Stimulated activated naive CD8-positive, alpha-beta T cell treated with anti-CD3 and anti-CD28 coated beads, Interleukin-15, Interleukin-2, amounts not matched to agents 100 ng/mL and 50 ng/mL, for 24 hours (primary cell): ENCODE results near the gene BIRC5.
"Not testable (repeated sequence)": the region's sequence is repeated elsewhere in the genome, so short reads cannot be mapped to it uniquely, and the experiment has no call there.

Experiments used
- H3K27ac Mint-ChIP-seq: one replicate; pipeline ENCODE4 v1.8.0; 2021; ENCODE audit warnings: mild to moderate bottlenecking, mixed read lengths
- H3K27me3 Mint-ChIP-seq: one replicate; pipeline ENCODE4 v1.8.0; 2021; ENCODE audit warnings: mixed read lengths
- H3K36me3 Mint-ChIP-seq: one replicate; pipeline ENCODE4 v1.8.0; 2021; ENCODE audit warnings: low read depth, mixed read lengths
- H3K4me1 Mint-ChIP-seq: one replicate; pipeline ENCODE4 v1.8.0; 2021; ENCODE audit warnings: low read depth, mixed read lengths
- H3K4me3 Mint-ChIP-seq: one replicate; pipeline ENCODE4 v1.8.0; 2021; ENCODE audit warnings: mild to moderate bottlenecking, mixed read lengths
- H3K9me3 Mint-ChIP-seq: one replicate; pipeline ENCODE4 v1.8.0; 2021; ENCODE audit warnings: mixed read lengths

The BIRC5 gene

DNA sequence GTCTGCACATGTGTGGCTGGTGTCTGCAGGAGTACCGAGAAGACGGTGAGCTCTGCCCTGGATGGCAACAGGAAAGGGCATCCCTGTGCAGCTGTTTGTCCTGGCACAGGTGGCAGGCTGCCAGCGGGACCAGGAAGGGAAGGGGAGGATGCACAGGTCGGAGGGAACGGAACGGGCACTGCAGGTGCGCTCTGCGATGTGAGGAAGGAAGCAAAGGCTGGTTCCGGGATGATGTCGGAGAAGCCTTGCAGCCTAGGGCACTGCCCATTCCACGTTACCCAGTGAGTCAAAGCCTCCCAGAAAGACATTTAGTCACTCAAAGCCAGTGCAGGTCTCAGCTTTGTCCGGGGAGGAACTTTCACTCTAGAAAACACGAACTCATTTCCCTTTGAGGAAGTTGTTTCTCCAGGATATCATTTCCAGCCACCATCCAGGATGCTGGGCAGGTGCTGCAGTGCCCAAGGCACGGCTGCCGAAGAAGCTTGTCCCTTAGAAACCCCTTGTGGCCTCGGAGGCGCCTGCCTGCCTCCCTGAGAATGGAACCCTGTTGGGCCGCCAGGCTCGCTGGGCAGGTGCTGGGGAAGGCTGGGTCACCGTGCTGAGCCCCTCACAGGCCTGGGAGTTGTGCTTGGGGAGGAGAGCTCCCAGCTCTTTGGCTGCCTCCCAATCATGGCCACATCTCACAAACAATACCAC lies 12.9 kb downstream of the BIRC5 start:
- peaks cover 18% of the 10 kb centered on the region for H3K27me3 Mint-ChIP-seq
- H3K4me1 Mint-ChIP-seq: peaks cover 4% of the 10 kb centered on the region
- H3K27ac Mint-ChIP-seq: no peak overlapping the region
- H3K9me3 Mint-ChIP-seq: no peaks in the 10 kb centered on the region
- H3K4me3 Mint-ChIP-seq: no peak overlapping the region
- H3K36me3 Mint-ChIP-seq: peaks cover 28% of the 10 kb centered on the region

DNA sequence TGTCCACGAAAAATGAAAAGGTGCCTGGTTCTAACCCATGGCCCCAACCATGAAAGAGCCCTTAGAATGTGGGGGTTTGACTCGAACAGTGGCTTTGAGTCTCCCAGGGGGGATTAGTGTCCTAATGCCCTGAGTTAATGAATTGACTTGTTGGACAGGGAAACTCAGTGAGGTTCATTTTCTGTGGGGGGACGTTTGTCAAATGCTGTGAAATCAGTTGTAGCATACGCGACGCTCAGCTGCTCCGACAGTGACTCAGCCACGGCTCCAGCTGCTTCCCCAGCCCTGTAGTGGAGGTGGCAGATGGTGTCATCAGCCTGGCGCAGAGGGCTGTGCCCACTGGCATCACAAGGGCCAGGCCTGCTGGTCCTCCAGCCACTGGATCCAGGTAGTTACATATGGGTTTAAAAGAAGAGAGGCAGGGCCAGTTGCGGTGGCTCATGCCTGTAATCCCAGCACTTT lies 13.4 kb downstream of the BIRC5 start:
- H3K9me3 Mint-ChIP-seq: no peaks in the 10 kb centered on the region
- H3K27ac Mint-ChIP-seq: no peak overlapping the region
- H3K4me1 Mint-ChIP-seq: peaks cover 4% of the 10 kb centered on the region
- H3K27me3 Mint-ChIP-seq: peaks cover 23% of the 10 kb centered on the region
- H3K36me3 Mint-ChIP-seq: peaks cover 28% of the 10 kb centered on the region
- no peak overlapping the region for H3K4me3 Mint-ChIP-seq

DNA sequence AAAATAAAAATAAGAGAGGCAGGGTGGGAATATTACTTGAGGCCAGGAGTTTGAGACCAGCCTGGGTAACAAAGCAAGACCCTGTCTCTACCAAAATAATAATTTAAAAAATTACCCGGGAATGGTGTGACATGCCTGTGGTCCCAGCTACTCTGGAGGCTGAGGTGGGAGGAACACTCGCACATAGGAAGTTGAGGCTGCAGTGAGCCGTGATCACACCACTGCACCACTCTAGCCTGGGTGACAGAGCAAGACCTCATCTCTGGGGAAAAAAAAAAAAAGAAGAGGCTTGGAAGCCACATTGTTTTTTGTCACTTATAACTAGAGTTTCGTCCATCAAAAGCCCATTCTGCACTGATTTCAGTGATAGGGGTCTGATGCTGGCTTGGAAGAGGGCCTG lies 14.1 kb downstream of the BIRC5 start:
- H3K4me1 Mint-ChIP-seq: peaks cover 8% of the 10 kb centered on the region
- H3K27ac Mint-ChIP-seq: no peak overlapping the region
- H3K4me3 Mint-ChIP-seq: no peak overlapping the region
- no peaks in the 10 kb centered on the region for H3K9me3 Mint-ChIP-seq
- peaks cover 21% of the 10 kb centered on the region for H3K36me3 Mint-ChIP-seq
- H3K27me3 Mint-ChIP-seq: peaks cover 30% of the 10 kb centered on the region

DNA sequence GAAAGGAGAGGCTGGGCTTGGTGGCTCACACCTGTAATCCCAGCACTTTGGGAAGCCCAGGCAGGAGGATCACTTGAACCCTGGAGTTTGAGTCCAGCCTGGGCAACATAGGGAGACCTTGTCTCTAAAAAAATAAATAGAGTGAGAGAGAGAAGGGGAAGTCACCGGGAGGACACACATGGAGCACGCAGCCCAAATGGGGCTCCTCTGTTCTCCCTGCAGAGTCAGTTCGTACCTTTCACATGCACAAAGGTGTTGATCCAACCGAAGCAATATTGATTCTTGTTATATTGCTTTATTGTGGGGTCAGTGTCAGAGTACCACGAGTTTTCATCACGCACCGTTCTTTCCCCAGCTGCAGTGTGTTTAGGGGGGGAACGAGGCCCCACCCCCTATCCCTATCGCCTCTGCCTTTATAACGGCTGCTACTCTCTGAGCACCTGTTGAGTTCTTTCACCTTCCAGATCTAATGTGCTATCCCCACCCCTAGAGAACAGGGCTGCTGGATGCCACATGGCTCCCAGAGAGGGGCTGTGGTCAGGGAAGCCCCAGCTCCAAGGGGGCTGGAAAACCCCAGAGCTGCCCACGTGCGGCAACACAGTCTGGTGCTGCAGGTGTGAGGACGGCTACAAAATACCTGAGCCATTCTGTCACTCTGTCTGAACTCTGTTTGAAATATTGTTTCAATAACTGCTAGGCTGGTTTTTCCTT lies 16.4 kb downstream of the BIRC5 start:
- Mint-ChIP-seq H3K36me3 (no peaks in the 10 kb centered on the region), H3K4me1 (peaks cover 8% of the 10 kb centered on the region), H3K9me3 (no peaks in the 10 kb centered on the region), H3K4me3 (no peak overlapping the region), H3K27me3 (peaks cover 31% of the 10 kb centered on the region), H3K27ac (no peak overlapping the region)

DNA sequence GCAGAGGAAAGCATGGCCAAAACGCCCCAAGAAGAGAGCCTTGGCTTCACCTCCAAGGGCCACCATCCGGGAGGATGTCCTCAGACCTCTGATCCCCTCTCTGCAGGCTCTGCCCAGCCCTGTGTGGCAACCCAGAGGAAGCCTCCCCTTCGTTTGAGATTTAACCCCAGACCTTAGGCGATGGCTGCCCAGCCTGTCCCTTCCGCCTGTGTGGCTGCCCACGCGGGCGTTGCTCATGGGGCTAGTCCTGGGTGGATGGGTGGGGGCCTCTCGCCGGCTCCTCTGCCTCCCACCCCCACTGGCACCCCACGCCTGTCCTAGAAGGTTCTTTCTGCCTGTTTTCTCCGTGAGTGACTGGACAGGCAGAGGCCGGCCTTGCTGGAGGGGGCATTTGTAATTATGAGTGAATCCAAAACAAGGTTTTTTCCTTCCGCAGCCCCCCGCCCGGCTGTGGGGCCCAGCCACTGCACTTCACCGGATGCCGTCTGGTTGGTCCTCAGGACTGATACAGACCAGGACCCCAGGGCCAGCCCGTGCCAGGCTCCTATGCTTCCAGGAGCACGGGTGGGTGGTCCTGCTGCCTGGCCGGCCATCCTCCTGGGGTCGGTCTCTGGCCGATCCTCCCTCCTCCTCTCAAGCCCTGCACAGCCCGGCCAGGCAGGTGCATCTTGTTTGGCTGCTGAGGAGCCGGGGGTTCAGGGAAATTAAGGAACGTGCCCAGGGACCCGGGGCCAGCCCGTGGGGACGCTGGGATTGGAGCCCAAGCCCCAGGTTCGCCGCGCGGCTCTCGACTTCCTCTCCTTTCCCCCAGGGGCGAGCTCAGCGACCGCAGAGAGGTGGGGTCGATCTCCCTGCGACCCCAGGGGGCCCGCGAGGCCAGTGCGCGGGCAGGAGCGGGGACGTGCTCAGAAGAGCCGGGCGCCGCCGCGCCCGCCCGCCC lies 17.2 kb downstream of the BIRC5 start, which contains the start of gene TMEM235:
Gene TMEM235 (plus strand): TSS at position 636 of the 940 bp plus-strand sequence. CDS start 393 bp downstream, outside the sequence.
- peaks cover 31% of the 10 kb centered on the region for H3K27me3 Mint-ChIP-seq
- peaks cover 8% of the 10 kb centered on the region for H3K4me1 Mint-ChIP-seq
- H3K27ac Mint-ChIP-seq: no peak within 1 kb of the TSS
- H3K36me3 Mint-ChIP-seq: no peaks in the 10 kb centered on the region
- H3K9me3 Mint-ChIP-seq: no peaks in the 10 kb centered on the region
- no peak within 1 kb of the TSS for H3K4me3 Mint-ChIP-seq

DNA sequence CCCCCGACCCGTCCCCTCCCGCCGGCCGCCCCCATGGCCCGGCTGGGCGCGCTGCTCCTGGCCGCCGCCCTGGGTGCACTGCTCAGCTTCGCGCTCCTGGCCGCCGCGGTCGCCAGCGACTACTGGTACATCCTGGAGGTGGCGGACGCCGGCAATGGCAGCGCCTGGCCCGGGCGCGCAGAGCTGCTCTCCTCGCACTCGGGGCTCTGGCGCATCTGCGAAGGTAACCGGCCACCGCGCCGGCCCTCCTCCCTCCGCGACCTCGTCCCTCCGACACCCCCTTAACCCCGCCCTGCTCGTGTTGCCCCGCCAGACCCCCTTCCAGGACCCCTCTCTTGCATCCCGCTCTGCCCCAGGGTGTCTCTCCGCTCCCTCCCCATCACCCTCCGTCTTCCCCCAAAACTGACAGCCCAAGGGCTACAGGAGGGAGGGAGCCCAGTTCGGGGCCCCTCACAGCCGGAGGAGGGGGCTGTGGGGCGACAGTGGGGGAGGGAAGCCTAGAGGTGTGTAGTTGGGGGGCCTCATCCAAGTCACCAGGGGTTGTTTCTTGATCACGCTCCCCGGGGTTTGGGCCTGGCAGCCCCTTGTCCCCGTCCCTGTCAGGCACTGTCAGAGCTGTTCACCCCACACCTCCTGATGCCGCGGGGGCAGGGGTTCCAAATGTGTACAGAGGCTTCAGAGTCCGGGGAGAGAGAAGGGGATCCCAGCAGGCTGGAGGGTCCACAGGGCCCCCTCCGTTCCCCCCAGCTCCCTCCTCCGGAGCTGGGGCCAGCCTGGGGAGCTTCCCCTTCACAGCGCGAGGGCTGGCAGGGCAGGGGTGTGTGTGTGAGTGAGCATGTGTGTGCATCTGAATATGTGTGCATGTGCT lies 18.2 kb downstream of the BIRC5 start:
- no peaks in the 10 kb centered on the region for H3K36me3 Mint-ChIP-seq
- H3K4me1 Mint-ChIP-seq: peaks cover 8% of the 10 kb centered on the region
- peaks cover 31% of the 10 kb centered on the region for H3K27me3 Mint-ChIP-seq
- H3K27ac Mint-ChIP-seq: no peak overlapping the region
- no peaks in the 10 kb centered on the region for H3K9me3 Mint-ChIP-seq
- H3K4me3 Mint-ChIP-seq: no peak overlapping the region

DNA sequence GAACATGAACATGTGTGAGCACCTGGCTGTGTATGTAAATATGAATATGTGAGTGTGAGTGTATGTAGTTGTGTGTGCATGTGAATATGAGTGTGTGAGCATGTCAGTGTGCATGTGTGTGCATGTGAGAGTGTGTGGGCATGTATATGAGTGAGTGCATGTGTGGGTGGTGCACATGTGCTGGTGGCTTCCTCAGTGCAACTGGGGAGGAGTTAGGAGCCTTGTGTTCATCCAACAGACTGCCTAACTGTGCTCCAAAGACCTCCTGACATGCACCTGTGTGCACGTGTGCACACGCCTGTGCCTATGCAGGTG lies 18.8 kb downstream of the BIRC5 start:
- Mint-ChIP-seq H3K9me3 (no peaks in the 10 kb centered on the region), H3K27ac (no peak overlapping the region), H3K4me3 (no peak overlapping the region), H3K36me3 (no peaks in the 10 kb centered on the region), H3K27me3 (peaks cover 26% of the 10 kb centered on the region), H3K4me1 (peaks cover 8% of the 10 kb centered on the region)

DNA sequence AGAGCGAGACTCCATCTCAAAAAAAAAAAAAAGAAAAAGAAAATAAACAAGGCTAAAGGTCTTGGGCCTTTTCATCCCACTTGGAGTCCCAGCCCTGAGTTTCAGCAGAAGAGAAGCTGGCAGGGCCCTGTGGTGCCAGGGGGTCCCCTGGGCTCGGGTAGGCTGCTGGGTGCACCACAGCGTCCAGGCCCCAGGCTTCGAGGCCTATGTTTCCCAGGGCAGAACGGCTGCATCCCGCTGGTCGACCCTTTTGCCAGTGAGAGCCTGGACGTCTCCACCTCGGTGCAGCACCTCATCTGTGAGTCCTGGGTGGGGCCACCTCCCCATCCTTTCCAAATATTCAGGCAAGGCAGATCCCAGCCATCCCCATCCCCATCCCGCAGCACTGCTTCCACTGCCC lies 19.6 kb downstream of the BIRC5 start:
- H3K27ac Mint-ChIP-seq: no peak overlapping the region
- peaks cover 26% of the 10 kb centered on the region for H3K27me3 Mint-ChIP-seq
- H3K4me1 Mint-ChIP-seq: peaks cover 8% of the 10 kb centered on the region
- H3K4me3 Mint-ChIP-seq: no peak overlapping the region
- no peaks in the 10 kb centered on the region for H3K36me3 Mint-ChIP-seq
- no peaks in the 10 kb centered on the region for H3K9me3 Mint-ChIP-seq

DNA sequence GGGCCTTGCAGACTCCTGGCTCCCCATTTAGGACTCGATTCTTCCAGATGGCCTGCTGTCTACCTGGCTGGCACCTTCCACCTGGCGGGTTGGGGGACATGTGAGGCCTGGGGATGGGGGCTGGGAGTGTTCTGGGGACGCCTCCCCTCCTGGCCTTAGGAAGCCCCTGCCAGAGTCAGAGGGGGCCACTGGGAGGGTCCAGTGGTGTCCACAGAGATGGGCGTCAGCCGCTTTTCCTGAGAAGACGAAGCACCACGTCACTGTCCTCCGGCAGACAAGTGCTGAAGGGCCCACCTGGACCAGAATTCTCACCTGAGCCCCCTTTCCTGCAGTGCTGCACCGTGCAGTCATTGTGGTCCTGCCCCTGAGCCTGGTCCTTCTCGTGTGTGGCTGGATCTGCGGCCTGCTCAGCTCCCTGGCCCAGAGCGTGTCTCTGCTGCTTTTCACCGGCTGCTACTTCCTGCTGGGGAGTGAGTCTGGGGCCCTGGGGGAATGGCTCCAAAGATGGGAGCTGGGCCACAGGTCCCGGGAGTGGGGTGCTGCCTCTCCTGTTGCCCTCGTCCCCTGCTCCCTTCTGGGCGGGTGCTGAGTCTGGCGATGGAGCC lies 20.3 kb downstream of the BIRC5 start:
- no peak overlapping the region for H3K4me3 Mint-ChIP-seq
- H3K27ac Mint-ChIP-seq: no peak overlapping the region
- H3K4me1 Mint-ChIP-seq: peaks cover 8% of the 10 kb centered on the region
- H3K27me3 Mint-ChIP-seq: peaks cover 26% of the 10 kb centered on the region
- H3K36me3 Mint-ChIP-seq: no peaks in the 10 kb centered on the region
- no peaks in the 10 kb centered on the region for H3K9me3 Mint-ChIP-seq

DNA sequence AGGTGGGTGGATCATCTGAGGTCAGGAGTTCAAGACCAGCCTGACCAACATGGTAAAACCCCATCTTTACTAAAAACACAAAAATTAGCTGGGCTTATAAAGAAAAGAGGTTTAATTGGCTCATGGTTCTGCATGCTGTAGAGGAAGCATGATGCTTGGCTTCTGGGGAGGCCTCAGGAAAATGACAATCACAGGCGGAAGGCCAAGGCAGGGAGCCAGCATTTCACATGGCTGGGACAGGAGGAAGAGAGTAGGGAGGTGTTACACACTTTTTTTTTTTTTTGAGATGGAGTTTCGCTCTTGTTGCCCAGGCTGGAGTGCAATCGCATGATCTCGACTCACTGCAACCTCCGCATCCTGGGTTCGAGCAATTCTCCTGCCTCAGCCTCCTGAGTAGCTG lies 21.0 kb downstream of the BIRC5 start:
- H3K36me3 Mint-ChIP-seq, H3K4me3 Mint-ChIP-seq, H3K4me1 Mint-ChIP-seq, H3K27ac Mint-ChIP-seq, H3K9me3 Mint-ChIP-seq: not testable (repeated sequence)
- peaks cover 26% of the 10 kb centered on the region for H3K27me3 Mint-ChIP-seq

DNA sequence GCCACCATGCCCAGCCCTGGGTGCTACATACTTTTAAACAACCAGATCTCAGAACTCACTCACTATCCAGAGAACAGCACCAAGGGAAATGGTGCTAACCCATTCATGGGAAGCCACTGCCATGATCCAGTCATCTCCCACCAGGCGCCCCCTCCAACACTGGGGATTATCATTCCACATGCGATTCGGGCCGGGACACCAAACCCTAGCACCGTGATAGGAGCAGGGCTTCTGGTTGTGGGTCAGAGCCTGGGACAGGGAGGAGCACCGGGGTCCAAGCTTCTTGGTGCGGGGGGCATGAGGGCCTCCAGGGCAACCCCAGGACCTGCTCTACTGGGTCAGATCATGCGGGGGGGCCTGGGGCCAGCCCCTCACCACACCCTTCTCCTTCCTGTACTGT lies 21.8 kb downstream of the BIRC5 start:
- H3K4me1 Mint-ChIP-seq: peaks cover 5% of the 10 kb centered on the region
- H3K27ac Mint-ChIP-seq: no peak overlapping the region
- H3K4me3 Mint-ChIP-seq: no peak overlapping the region
- peaks cover 20% of the 10 kb centered on the region for H3K27me3 Mint-ChIP-seq
- no peaks in the 10 kb centered on the region for H3K36me3 Mint-ChIP-seq
- no peaks in the 10 kb centered on the region for H3K9me3 Mint-ChIP-seq

DNA sequence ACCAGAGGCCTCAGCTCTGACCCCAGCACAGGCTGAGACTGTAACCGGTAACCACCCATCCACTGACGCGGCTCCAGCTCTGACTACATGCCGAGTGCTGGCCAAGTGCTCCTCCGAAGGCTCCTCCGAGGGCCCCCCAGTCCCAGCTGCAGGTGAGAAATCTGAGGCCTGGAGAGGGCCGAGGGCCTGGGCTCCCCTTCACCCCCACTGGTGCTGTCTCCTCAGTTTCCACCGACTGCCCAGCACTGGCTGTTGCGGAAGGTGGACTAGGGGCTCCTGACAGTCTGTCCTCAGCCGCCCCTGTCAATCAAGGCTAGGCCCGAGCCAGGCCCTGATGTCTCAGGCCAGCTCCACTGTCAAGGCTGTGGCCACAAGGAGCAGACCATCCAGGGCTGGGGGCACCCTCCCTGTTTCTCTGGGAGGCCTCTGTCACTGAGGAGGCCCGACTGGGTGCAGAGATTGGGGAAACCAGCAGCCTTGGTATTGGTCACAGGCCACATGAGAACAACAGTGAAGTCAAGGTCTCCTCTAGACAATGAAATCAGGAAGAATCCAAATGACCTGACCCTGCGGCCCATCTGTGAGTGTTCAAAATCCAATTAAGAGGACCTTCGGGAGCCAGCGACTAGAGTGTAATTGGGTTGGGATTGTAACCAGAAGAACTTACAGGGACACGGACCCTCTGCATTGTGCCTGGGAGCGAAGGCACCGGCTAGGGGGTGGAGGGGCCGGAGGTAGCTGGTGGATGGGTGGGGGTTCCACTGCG lies 22.5 kb downstream of the BIRC5 start:
- Mint-ChIP-seq H3K27me3 (peaks cover 14% of the 10 kb centered on the region), H3K27ac (no peak overlapping the region), H3K9me3 (no peaks in the 10 kb centered on the region), H3K4me1 (peaks cover 4% of the 10 kb centered on the region), H3K36me3 (no peaks in the 10 kb centered on the region), H3K4me3 (no peak overlapping the region)

DNA sequence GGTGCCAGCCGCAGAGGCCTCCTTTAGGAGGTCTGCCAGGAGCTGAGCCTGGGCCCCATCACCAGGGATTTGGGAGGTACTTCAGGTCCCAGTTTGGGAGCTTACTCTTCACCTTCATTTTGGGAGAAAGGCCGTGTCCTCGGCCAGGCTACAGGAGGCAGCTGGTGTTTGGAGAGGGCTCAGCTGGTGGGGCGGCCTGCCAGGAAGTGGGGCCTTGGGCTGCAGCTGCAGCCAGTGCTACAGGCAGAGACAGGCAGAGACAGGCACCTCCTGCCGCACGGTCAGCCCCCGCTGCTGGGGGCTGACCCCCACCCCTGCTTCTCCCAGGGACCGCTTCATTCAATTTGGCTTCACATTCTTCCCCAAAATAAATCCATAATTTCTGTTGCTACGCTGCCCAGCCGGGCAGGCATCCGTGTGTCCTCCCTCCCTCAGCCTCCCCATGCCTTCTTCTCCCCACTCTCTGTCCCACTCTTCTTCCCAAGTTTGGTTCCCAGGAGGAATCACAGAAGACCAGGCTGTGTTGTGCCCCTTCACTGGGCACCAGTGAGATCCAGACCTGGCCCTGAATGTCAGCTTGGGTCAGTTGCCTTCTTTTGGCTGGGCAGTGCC lies 23.5 kb downstream of the BIRC5 start:
- no peak overlapping the region for H3K4me3 Mint-ChIP-seq
- H3K27me3 Mint-ChIP-seq: peaks cover 7% of the 10 kb centered on the region
- peaks cover 5% of the 10 kb centered on the region for H3K4me1 Mint-ChIP-seq
- H3K9me3 Mint-ChIP-seq: no peaks in the 10 kb centered on the region
- no peak overlapping the region for H3K27ac Mint-ChIP-seq
- H3K36me3 Mint-ChIP-seq: no peaks in the 10 kb centered on the region
